LNCAP (cell line): ENCODE measurements around the gene ZNF423.
A peak's percentile ranks its signal among the peaks of the same experiment; 100 is the strongest.

Experiments
- CTCF ChIP-seq: fragments of 450-650 bp; IDR thresholded peaks from 2 replicates; pipeline ENCODE4 v1.5.1; 2017; ENCODE audit warnings: mild to moderate bottlenecking

Gene ZNF423

GRCh38 chr16:49560004-49560830, 295.7 kb downstream of the ZNF423 start:
- TF ChIP-seq CTCF: no peak

GRCh38 chr16:49559242-49559641, 296.7 kb downstream of the ZNF423 start:
- no peak for TF ChIP-seq CTCF

GRCh38 chr16:49558451-49558850, 297.5 kb downstream of the ZNF423 start:
- TF ChIP-seq CTCF: no peak

GRCh38 chr16:49556606-49557446, 299.1 kb downstream of the ZNF423 start:
- TF ChIP-seq CTCF: peak; percentile 71

- no peak for TF ChIP-seq CTCF
Observed at GRCh38 chr16:49556249-49556605, 299.7 kb downstream of the ZNF423 start.

- TF ChIP-seq CTCF: no peak
Observed at GRCh38 chr16:49554681-49555080, 301.2 kb downstream of the ZNF423 start.

- TF ChIP-seq CTCF: no peak
Observed at GRCh38 chr16:49552313-49552928, 303.5 kb downstream of the ZNF423 start.
